GM19238 (cell line): ENCODE results near the gene UGT1A6.

Experiments
- DNase-seq: peaks from one replicate; pipeline ENCODE4 v3.0.0; 2011; ENCODE audit warnings: low spot score; ENCODE audit not compliant: insufficient read length

The UGT1A6 gene

GRCh38 chr2:233764761-233765160 lies 72.1 kb downstream of the UGT1A6 start:
- DNase-seq = no peak

- no peak for DNase-seq
Observed at GRCh38 chr2:233766416-233766815, 73.7 kb downstream of the UGT1A6 start.

- no peak for DNase-seq
Observed at GRCh38 chr2:233768076-233768475, 75.4 kb downstream of the UGT1A6 start.

- no peak for DNase-seq
Observed at GRCh38 chr2:233769260-233769659, 76.6 kb downstream of the UGT1A6 start.

- no peak for DNase-seq
Observed at GRCh38 chr2:233772153-233772552, 79.5 kb downstream of the UGT1A6 start.

- DNase-seq = no peak
Observed at GRCh38 chr2:233772583-233772982, 79.9 kb downstream of the UGT1A6 start.

GRCh38 chr2:233773854-233774253 lies 81.2 kb downstream of the UGT1A6 start:
- DNase-seq = no peak

GRCh38 chr2:233775414-233775813 lies 82.7 kb downstream of the UGT1A6 start:
- DNase-seq = no peak

- no peak for DNase-seq
Observed at GRCh38 chr2:233778030-233778429, 85.3 kb downstream of the UGT1A6 start, which contains the start of gene MROH2A. MROH2A (plus strand) TSS chr2:233778330; CDS start chr2:233779359, 1,029 bp downstream.

- no peak for DNase-seq
Observed at GRCh38 chr2:233779722-233780121, 87.0 kb downstream of the UGT1A6 start.

GRCh38 chr2:233780771-233781170 lies 88.1 kb downstream of the UGT1A6 start:
- DNase-seq = no peak

- DNase-seq = no peak
Observed at GRCh38 chr2:233789554-233789953, 96.9 kb downstream of the UGT1A6 start.

GRCh38 chr2:233791151-233791882 lies 98.6 kb downstream of the UGT1A6 start:
- DNase-seq = no peak

GRCh38 chr2:233791883-233792329 lies 99.2 kb downstream of the UGT1A6 start:
- DNase-seq = no peak

- no peak for DNase-seq
Observed at GRCh38 chr2:233792720-233793119, 100.0 kb downstream of the UGT1A6 start.

- no peak for DNase-seq
Observed at GRCh38 chr2:233793465-233794127, 100.9 kb downstream of the UGT1A6 start.

- no peak for DNase-seq
Observed at GRCh38 chr2:233794128-233794658, 101.5 kb downstream of the UGT1A6 start.

GRCh38 chr2:233795735-233796171 lies 103.1 kb downstream of the UGT1A6 start:
- DNase-seq = no peak

GRCh38 chr2:233796254-233796653 lies 103.6 kb downstream of the UGT1A6 start:
- DNase-seq = no peak

GRCh38 chr2:233798335-233799086 lies 105.8 kb downstream of the UGT1A6 start:
- DNase-seq = no peak

GRCh38 chr2:233799087-233799665 lies 106.5 kb downstream of the UGT1A6 start:
- no peak for DNase-seq
